Neuron (in vitro differentiated cells): Measurements from ENCODE around the gene DHX8.

Source experiments
- H2AFZ ChIP-seq: one replicate; pipeline ENCODE4 v1.6.1; 2013; ENCODE audit warnings: low read depth, mild to moderate bottlenecking, inconsistent platforms, low read length, moderate library complexity
- H3K27me3 ChIP-seq: one replicate; pipeline ENCODE4 v1.6.1; 2013; ENCODE audit warnings: low read length; ENCODE audit not compliant: insufficient read depth
- H3K36me3 ChIP-seq: one replicate; pipeline ENCODE4 v1.6.1; 2013; ENCODE audit warnings: low read length; ENCODE audit not compliant: insufficient read depth
- H3K4me1 ChIP-seq: one replicate; pipeline ENCODE4 v1.6.1; 2013; ENCODE audit warnings: low read length; ENCODE audit not compliant: insufficient read depth
- H3K4me3 ChIP-seq: 2 replicates; pipeline ENCODE4 v1.5.1; 2013; ENCODE audit warnings: mild to moderate bottlenecking, low read length, moderate library complexity
- H3K9me3 ChIP-seq: one replicate; pipeline ENCODE4 v1.6.1; 2013; ENCODE audit warnings: low read length

Gene DHX8

DNA sequence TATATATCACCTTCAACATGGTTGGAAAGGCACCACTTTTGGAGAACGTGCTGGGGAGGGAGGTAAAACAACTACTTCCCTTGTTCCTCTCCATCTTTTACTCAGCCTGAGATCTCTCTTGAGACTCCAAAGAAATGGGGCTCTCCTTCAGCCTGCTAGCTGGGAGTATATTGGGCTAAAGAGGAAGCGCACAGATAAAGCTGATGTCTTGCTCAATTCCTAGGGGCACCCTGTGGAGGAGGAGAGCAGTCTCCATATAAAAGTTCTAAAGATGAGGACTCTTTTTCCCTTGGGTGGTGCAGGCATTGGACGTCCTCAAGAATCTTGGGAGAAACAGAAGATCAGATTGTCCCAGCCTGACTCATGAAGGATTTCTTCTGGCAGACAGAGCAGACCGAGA, 67.0 kb downstream of the DHX8 start:
- Histone ChIP-seq H3K36me3 (no peaks in the 10 kb centered on the region), H3K4me1 (peaks cover 19% of the 10 kb centered on the region), H2AFZ (no peak overlapping the region), H3K9me3 (no peaks in the 10 kb centered on the region), H3K27me3 (peaks cover 11% of the 10 kb centered on the region), H3K4me3 (no peak overlapping the region)

DNA sequence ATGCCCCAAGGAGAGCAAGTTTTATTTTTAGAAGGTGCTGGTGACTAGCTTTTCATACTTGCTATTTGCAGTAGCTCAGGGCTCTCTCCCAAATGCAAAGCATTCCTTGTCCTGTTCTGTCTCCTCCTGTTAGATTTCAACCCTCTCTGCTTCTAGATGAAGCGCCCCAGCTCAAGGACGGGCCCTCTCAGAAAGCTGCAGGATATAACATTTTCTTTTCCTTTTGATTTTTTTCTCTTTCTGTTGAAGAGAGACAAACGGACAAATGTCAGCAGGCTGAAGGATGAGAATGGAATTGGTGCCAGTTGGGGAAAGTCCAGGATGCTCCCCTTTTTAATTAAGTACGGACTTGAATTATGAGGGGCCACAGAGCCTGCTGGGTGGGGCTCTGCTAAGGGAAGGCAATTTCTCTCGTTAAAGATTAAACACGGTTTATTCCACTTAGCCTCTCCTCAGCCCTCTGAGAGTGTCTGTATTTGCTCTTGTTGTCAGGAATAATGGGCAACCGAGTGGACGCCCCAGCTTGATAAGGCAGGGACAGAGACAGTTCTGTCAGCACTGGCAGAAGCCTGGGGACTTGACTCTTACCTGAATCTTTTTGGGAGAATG, 68.6 kb downstream of the DHX8 start:
- Histone ChIP-seq H3K4me3 (no peak overlapping the region), H3K9me3 (no peaks in the 10 kb centered on the region), H3K36me3 (no peaks in the 10 kb centered on the region), H2AFZ (no peak overlapping the region), H3K4me1 (peaks cover 8% of the 10 kb centered on the region), H3K27me3 (peaks cover 3% of the 10 kb centered on the region)

DNA sequence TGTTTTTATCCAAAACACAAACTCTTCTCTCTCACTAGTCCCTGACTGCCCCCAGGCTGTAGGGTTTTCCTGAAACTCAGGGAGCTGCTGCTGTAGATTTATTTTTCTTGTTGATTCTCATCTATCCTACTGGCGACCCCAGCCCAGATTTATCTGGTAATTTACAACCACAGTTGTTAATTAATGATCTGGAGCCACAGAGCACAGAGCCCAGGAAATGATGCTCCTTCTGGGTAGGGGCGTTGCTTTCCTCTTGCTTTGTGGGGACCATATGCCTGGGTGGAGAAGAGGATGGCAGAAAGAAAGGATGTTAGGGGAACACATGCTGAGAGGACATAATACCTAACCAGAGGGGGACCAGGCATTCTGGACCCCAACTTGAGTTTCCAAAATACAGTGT, 69.8 kb downstream of the DHX8 start:
- H2AFZ ChIP-seq: no peak overlapping the region
- no peak overlapping the region for H3K4me3 ChIP-seq
- no peaks in the 10 kb centered on the region for H3K36me3 ChIP-seq
- H3K27me3 ChIP-seq: no peaks in the 10 kb centered on the region
- H3K4me1 ChIP-seq: no peaks in the 10 kb centered on the region
- H3K9me3 ChIP-seq: no peaks in the 10 kb centered on the region

DNA sequence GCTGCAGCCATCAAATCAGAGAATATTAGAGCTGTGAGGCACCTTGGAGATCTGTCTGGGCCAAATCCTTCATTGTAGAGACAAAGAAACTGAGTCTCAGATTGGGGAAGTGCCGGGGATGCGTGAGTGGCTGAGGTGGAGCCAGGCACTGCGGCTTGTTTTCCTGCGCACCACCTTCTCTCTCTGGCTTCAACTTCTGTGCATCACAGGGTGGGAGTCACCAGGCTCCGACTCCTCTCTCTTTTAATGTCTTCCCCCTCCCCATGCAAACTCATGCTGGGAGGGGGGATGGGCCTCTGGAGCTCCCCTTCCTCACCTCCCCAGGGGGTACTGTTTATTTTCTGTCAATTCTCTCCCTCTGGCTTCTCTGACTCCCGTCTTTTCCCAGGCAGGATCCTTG, 71.1 kb downstream of the DHX8 start:
- Histone ChIP-seq H2AFZ (no peak overlapping the region), H3K9me3 (no peaks in the 10 kb centered on the region), H3K27me3 (no peaks in the 10 kb centered on the region), H3K36me3 (no peaks in the 10 kb centered on the region), H3K4me3 (no peak overlapping the region), H3K4me1 (no peaks in the 10 kb centered on the region)

DNA sequence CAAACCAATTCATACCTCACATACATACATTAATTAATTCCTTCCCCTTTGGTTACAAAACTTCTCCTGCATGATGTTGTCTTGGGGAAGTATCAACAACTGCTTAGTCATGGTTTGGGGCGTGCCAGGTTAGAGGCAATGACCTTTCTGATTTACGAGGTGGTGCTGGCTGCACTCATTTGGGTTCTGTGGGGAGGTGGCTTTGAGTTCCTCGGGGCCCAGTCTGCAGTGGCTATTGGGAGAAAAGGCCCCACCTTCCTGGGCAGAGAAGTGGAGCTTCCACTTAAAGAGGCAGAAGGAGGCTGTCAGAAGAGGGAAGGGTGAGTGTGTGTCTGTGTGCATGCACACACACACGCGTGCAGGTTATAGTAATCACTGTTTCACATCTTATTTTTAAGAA, 72.5 kb downstream of the DHX8 start:
- Histone ChIP-seq H3K27me3 (no peaks in the 10 kb centered on the region), H3K4me3 (no peak overlapping the region), H3K36me3 (no peaks in the 10 kb centered on the region), H3K4me1 (no peaks in the 10 kb centered on the region), H3K9me3 (no peaks in the 10 kb centered on the region), H2AFZ (no peak overlapping the region)

DNA sequence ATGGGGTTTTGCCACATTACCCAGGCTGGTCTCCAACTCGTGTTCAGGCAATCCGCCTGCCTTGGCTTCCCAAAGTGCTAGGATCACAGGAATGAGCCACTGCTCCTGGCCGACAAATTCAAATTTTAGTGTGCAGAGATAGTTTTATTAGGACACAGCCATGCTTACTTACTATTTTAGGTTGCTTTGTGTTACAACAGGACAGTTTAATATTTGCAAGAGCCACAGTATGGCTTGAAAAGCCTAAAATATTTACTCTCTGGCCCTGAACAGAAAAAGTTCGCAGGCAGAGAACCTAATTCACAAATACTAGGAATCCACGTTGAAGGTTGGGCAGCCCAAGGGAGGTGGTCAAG, 75.0 kb downstream of the DHX8 start:
- H3K36me3 ChIP-seq: no peaks in the 10 kb centered on the region
- H2AFZ ChIP-seq: no peak overlapping the region
- H3K9me3 ChIP-seq: no peaks in the 10 kb centered on the region
- peaks cover 6% of the 10 kb centered on the region for H3K27me3 ChIP-seq
- H3K4me3 ChIP-seq: no peak overlapping the region
- peaks cover 12% of the 10 kb centered on the region for H3K4me1 ChIP-seq

DNA sequence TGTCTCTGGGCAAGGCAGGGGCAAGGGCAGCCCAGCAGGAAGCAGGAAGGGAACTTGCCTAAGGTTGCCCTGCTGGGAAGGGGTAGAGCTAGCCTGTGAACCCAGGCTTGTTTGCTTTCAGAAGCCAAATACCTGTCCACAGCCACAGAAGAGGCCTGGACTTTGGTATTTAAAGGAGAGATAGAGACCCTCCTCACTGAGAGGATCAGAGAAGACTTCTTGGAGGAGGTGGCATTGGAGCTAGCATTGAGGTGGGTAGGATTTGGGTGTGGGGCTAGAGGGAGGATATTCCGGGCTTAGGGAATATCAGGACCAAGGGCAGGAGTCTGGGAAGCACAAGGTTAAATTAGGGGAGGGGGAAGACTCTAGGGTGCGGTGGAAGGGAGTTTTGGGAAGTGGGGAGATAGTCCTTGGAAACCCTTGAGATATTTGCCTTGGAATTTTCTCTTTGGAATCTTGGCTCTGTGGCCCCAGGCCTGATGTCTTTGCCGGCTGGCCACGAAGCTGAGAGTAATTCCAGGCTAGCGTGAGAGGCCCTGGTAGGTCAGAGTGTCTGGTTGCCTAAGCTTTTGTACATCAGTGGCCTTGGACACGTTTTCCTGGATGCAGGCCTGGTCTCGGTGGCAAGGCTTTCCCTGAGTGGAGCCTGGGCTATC, 75.5 kb downstream of the DHX8 start:
- H3K36me3 ChIP-seq: no peaks in the 10 kb centered on the region
- H3K4me1 ChIP-seq: peaks cover 13% of the 10 kb centered on the region
- H3K4me3 ChIP-seq: no peak overlapping the region
- no peak overlapping the region for H2AFZ ChIP-seq
- H3K9me3 ChIP-seq: no peaks in the 10 kb centered on the region
- peaks cover 6% of the 10 kb centered on the region for H3K27me3 ChIP-seq

DNA sequence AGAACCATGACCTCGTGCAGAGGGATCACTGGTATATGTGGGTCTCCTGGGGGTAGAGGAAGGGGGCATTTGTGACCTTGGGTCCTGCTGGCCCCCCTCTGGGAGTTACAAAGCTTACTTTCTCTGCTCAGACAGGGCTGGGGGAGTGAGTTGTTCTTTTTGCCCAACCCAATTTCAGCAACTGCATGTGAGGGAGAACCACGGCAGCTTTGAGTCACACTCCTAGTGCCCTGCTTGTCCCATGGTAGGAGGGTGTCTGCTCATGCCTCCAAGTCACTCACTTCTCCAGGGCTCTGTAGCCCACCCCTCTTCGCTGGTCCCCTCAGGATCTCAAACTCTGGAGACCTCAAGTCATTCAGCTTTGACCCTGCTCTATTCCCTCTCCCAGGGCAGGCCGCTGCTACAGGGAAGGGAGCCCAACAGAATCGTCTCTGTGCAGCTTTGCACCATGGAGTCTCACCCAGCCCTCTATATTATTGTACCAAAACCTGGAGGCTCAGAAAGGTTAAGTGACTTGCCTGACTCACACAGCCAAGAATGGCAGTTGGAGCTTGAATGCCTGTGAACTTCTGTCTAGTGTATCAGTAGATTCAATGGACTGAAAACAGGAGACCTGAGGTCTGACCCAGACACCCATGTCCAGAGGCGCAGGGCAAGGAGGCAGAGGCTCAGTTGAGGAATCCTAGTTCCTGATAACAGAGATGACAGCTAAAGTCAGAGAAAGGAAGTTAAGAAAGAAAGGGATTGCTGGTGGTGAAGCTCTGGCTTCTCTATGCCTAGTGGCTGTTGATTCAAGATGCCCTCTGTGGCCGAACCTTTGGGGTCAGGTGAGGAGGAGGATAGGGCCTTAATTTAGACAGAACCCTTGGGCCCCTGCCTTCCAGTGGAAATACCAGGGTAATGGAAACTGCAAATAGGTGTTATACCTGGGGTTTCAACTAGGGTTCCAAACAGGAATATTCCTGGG, 77.0 kb downstream of the DHX8 start:
- Histone ChIP-seq H2AFZ (no peak overlapping the region), H3K9me3 (no peaks in the 10 kb centered on the region), H3K27me3 (peaks cover 6% of the 10 kb centered on the region), H3K4me1 (peaks cover 13% of the 10 kb centered on the region), H3K4me3 (no peak overlapping the region), H3K36me3 (no peaks in the 10 kb centered on the region)

DNA sequence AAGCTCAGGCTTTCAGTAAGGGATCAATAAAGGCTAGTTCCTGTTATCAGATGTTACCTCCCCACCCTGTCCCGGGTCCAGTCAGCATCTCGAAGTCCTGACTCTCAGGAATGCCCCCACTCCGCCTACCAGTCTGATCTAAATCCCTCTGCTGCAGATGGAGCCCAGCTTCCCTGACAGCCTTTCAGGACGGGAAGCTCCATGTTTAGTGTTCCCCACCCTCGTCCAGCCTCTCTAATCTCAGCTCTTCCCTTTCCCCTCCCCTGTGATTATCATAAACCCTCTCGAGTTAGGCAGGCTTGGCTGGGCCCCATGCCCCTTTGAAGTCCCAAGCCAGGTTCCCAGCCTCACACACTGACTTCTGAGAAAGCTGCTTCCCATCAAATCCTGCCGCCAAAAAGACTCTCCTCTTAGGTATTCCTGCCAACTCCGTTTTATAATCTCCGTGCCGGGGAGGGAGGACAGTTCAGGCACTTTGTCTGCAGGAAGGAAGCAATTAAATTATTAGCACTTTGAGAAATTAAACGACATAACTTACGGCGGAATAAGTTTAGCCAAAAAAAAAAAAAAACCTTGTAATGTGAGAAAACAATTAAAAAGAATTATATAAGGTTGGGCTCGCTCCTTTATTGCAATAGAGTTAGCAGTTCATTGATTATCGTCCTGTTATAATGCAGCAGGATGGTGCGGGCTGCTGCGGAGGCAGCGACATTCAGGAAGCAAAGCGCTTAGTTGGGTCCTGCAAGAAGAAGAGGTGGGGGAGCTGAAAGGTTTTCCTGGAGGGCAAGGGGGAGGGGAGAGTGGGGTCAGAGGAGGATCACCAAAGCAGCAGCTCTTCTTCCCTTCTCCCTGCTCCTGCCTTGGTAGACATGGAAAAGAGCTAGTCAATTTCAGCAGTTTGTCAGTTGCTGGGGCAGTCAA, 79.2 kb downstream of the DHX8 start:
- H3K4me3 ChIP-seq: no peak overlapping the region
- peaks cover 6% of the 10 kb centered on the region for H3K27me3 ChIP-seq
- peaks cover 13% of the 10 kb centered on the region for H3K4me1 ChIP-seq
- no peak overlapping the region for H2AFZ ChIP-seq
- no peaks in the 10 kb centered on the region for H3K36me3 ChIP-seq
- H3K9me3 ChIP-seq: no peaks in the 10 kb centered on the region

DNA sequence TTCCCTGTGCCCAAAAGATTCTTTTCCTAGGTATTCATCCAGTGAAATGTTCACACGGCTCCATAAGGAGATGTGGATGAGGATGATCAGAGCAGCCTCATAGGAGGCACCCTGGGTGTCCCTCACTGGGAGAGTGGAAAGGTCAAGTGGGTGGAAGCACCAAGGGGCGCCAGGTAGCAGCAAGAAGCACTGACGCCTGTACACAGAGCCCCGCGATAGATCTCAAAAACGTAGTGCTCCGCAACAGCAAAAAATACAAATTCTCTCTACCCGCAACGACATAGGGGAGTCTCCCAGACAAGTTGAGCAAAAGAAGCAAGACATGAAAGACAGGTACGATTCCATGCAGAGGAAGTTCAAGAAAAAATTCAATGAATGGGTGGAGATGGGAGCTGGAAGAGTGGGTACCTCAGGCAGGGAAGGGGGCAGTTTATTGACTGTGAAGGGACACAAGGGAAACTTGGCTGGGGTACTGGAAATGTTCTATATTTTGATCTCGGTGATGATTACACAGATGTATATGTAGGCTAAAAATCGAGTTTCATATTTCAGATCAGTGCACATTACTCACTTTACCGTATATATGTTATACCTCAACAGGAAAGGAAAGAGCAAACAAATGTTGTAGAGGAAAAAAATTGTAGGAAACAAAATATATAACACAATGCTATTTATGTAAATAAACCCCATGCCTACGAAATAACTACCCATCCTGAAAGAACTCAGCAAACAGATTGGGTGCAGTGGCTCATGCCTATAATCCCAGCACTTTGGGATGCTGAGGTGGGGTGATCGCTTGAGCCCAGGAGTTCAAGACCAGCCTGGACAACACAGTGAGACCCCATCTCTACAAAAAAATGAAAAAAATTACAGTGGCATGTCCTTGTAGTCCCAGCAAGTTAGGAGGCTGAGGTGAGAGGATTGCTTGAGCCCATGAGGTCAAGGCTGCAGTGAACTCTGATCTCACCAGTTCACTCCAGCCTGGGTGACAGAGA, 80.1 kb downstream of the DHX8 start:
- no peaks in the 10 kb centered on the region for H3K36me3 ChIP-seq
- H3K27me3 ChIP-seq: peaks cover 6% of the 10 kb centered on the region
- peaks cover 13% of the 10 kb centered on the region for H3K4me1 ChIP-seq
- no peak overlapping the region for H2AFZ ChIP-seq
- no peaks in the 10 kb centered on the region for H3K9me3 ChIP-seq
- no peak overlapping the region for H3K4me3 ChIP-seq

DNA sequence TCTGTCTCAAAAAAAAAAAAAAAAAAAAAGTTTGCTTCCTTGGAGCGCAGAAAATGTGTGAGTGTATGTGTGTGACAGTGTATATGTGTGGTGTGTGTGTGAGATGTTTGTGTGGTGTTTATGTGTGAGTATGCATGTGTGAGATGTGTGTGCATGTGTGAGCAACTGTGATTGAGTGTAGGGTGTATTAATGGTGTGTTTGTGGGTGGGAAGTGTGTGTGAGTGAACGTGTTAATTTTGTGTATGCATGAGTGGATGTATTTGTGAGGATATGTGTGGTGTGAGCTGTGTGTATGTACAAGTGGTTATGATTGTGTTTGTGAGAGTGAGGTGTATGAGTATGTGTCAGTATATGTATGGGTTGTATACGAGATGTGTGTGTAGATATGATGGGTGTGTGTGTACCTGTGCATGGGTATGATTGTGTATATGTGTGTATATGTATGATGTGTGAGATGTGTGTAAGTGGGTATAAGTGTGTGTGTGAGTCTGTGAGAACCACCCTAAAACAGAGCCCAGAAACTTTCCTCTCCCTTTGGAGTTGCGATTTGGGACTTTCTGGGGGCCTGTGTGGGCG, 84.8 kb downstream of the DHX8 start:
- Histone ChIP-seq H3K4me3 (no peak overlapping the region), H3K36me3 (no peaks in the 10 kb centered on the region), H2AFZ (no peak overlapping the region), H3K4me1 (peaks cover 3% of the 10 kb centered on the region), H3K9me3 (no peaks in the 10 kb centered on the region), H3K27me3 (no peaks in the 10 kb centered on the region)
